Memory B cell (primary cell): ENCODE results near the gene RABGAP1L.
"Not testable (repeated sequence)": the region's sequence is repeated elsewhere in the genome, so short reads cannot be mapped to it uniquely, and the experiment has no call there.

Experiments used
- ATAC-seq: fragments of 150-1000 bp; cut with Tn5 transposase; 2 replicates; pipeline ENCODE4 v1.10.0; 2021; ENCODE audit warnings: low read depth, mild to moderate bottlenecking, moderate library complexity
- DNase-seq, 2 donors: peaks; one replicate each; pipeline ENCODE4 v3.0.0; 2022; ENCODE audit warnings: low spot score in 2 of 2
- H3K27ac Mint-ChIP-seq: one replicate; pipeline ENCODE4 v1.8.0; 2022; ENCODE audit warnings: mild to moderate bottlenecking, moderate library complexity, mixed read lengths
- H3K27me3 Mint-ChIP-seq: one replicate; pipeline ENCODE4 v1.8.0; 2022; ENCODE audit warnings: mixed read lengths
- H3K36me3 Mint-ChIP-seq: one replicate; pipeline ENCODE4 v1.8.0; 2022; ENCODE audit warnings: mild to moderate bottlenecking, mixed read lengths
- H3K4me1 Mint-ChIP-seq: one replicate; pipeline ENCODE4 v1.8.0; 2022; ENCODE audit warnings: mixed read lengths
- H3K4me3 Mint-ChIP-seq: one replicate; pipeline ENCODE4 v1.8.0; 2022; ENCODE audit warnings: mild to moderate bottlenecking, moderate library complexity, mixed read lengths
- H3K9me3 Mint-ChIP-seq: one replicate; pipeline ENCODE4 v1.8.0; 2022; ENCODE audit warnings: mixed read lengths

Gene RABGAP1L

DNA sequence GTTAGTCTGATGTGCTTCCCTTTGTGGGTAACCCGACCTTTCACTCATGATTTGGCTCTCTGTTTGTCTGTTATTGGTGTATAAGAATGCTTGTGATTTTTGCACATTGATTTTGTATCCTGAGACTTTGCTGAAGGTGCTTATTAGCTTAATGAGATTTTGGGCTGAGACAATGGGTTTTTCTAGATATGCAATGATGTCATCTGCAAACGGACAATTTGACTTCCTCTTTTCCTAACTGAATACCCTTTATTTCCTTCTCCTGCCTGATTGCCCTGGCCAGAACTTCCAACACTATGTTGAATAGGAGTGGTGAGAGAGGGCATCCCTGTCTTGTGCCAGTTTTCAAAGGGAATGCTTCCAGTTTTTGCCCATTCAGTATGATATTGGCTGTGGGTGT lies 490.3 kb downstream of the RABGAP1L start:
- not testable (repeated sequence) for DNase-seq, H3K27me3 Mint-ChIP-seq, H3K9me3 Mint-ChIP-seq, H3K27ac Mint-ChIP-seq, H3K4me3 Mint-ChIP-seq, ATAC-seq
- Mint-ChIP-seq H3K36me3 (peaks cover 22% of the 10 kb centered on the region), H3K4me1 (peaks cover 21% of the 10 kb centered on the region)

DNA sequence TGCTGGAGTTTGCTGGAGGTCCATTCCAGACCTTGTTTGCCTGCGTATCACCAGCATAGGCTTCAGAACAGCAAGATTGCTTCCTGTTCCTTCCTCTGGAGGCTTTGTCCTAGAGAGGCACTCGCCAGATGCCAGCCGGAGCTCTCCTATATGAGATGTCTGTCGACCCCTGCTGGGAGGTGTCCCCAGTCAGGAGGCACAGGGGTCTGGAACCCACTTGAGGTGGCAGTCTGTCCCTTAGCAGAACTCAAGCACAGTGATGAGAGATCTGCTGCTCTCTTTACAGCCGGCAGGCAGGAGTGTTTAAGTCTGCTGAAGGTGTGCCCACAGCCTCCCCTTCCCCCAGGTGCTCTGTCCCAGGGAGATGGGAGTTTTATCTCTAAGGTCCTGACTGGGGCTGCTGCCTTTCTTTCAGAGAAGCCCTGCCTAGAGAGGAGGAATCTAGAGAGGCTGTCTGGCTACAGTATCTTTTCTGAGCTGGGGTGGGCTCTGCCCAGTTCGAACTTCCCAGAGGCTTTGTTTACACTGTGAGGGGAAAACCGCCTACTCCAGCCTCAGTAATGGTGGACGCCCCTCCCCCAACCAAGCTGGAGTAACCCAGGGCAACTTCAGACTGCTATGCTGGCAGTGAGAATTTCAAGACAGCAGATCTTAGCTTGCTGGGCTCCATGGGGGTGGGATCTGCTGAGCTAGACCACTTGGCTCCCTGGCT lies 493.4 kb downstream of the RABGAP1L start:
- H3K4me3 Mint-ChIP-seq, result no peak overlapping the region
- H3K36me3 Mint-ChIP-seq, result peaks cover 22% of the 10 kb centered on the region
- ATAC-seq (no peak), DNase-seq (no peak)
- H3K4me1 Mint-ChIP-seq, result peaks cover 11% of the 10 kb centered on the region
- H3K9me3 Mint-ChIP-seq, result peaks cover 6% of the 10 kb centered on the region
- H3K27me3 Mint-ChIP-seq, result no peaks in the 10 kb centered on the region
- no peak overlapping the region for H3K27ac Mint-ChIP-seq

DNA sequence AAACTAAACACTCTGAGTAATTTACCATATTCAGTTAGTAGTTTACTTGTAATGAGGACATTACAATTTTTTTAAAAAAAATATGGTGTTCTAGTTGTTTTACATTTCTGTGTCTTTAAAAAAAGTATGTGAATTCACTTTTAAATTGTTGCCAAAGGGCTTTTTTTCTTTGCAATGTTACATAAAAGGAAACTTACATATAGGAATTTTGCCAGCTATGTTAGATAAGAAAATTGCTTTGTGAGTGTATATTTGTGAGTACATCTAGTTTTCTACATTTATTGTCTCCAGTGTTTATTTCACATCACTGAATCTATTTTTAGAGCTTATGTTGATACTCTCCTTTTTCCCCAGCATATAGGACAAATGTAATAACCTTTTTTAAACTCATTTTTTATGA lies 495.2 kb downstream of the RABGAP1L start:
- DNase-seq (no peak), ATAC-seq (no peak)
- Mint-ChIP-seq H3K9me3 (peaks cover 6% of the 10 kb centered on the region), H3K27me3 (no peaks in the 10 kb centered on the region), H3K4me1 (peaks cover 2% of the 10 kb centered on the region), H3K4me3 (no peak overlapping the region), H3K36me3 (peaks cover 24% of the 10 kb centered on the region), H3K27ac (no peak overlapping the region)

DNA sequence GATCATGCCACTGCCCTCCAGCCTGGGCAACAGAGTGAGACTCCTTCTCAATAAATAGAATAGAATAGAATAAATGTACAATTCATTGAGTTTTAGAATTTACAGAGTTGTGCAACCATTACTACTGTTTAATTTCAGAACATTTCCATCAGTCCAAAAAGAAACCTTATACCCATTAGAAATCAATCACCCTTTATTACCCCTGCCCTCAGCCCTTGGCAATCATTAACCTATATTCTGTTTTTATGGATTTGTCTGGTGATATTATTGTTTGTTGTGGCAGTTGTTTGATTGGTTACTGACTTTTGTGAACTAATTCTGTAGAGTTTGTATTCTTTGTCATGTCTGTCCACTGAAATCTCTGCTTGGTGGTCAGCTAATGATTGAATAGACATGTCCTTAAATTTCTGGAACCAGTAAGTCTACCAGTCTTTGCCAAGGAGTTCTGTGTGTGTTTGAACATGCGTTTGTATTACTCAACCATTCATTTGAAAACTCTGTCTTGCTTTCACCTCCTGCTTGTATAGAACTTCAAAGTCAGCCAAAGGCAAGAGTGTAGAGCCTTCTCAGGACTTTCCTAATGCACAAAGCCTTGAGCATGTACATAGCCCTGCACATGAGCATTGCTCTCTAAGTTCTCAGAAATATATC lies 497.2 kb downstream of the RABGAP1L start:
- no peak overlapping the region for H3K4me3 Mint-ChIP-seq
- no peak overlapping the region for H3K27ac Mint-ChIP-seq
- H3K4me1 Mint-ChIP-seq, result peaks cover 2% of the 10 kb centered on the region
- peaks cover 26% of the 10 kb centered on the region for H3K36me3 Mint-ChIP-seq
- no peaks in the 10 kb centered on the region for H3K27me3 Mint-ChIP-seq
- DNase-seq, result no peak
- peaks cover 5% of the 10 kb centered on the region for H3K9me3 Mint-ChIP-seq
- no peak for ATAC-seq

DNA sequence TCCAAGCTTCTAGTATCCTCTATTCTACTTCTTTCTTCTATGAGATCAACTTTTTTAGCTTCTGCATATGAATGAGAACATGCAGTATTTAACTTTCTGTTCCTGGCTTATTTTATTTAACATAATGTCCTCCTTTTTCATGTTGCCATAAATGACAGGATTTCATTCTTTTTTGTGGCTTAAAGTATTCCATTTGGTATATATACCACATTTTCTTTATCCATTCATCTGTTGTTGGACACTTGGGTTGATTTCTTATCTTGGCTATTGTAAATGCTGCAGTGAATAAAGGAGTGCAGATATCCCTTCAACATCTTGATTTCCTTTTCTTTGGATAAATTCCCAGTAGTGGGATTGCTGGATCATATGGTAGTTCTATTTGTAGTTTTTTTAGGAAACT lies 498.1 kb downstream of the RABGAP1L start:
- peaks cover 4% of the 10 kb centered on the region for H3K9me3 Mint-ChIP-seq
- peaks cover 2% of the 10 kb centered on the region for H3K4me1 Mint-ChIP-seq
- DNase-seq (no peak), ATAC-seq (no peak)
- no peak overlapping the region for H3K27ac Mint-ChIP-seq
- H3K36me3 Mint-ChIP-seq, result peaks cover 19% of the 10 kb centered on the region
- no peak overlapping the region for H3K4me3 Mint-ChIP-seq
- H3K27me3 Mint-ChIP-seq, result no peaks in the 10 kb centered on the region

DNA sequence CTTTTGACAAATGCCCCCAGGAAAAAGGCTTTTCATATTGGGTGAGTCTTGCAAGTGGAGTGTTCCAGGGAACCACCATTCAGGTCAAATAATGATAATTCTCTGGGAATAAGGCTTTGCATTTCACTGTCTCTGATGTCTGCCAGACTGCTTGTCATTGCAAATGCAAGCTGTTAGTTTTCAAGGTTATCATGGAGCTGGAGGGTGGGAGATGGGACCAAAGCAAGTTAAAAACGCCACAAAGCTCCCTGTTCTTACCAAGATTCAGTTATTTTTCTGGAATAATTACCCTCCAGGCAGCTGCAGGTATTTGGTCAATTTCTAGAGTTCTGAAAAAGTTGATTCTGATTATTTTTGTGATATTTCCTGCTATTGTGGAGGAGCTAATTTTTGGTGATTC lies 498.6 kb downstream of the RABGAP1L start:
- Mint-ChIP-seq H3K36me3 (peaks cover 18% of the 10 kb centered on the region), H3K27ac (no peak overlapping the region), H3K9me3 (peaks cover 4% of the 10 kb centered on the region), H3K27me3 (no peaks in the 10 kb centered on the region), H3K4me1 (peaks cover 2% of the 10 kb centered on the region), H3K4me3 (no peak overlapping the region)
- no peak for ATAC-seq
- DNase-seq, result no peak

DNA sequence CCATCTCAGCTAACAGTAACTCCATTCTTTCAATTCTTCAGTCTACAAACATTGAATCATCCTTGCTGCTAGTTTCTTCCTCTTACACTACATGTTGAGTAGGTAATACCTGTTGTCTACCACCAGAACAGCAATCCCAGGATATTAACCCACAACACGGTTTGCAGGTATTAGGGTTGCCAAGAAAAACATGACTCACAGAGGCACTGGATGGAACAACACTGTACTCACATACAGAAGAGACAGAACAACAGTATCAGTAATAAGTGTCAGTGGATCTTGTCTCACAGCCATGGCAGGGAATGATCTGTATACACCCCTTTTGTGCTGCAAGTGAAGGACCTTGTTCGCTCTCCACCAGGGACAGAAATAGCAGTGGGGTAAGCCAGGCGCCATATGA lies 500.5 kb downstream of the RABGAP1L start:
- ATAC-seq, result no peak
- DNase-seq, result no peak
- Mint-ChIP-seq H3K27ac (no peak overlapping the region), H3K4me1 (no peaks in the 10 kb centered on the region), H3K36me3 (peaks cover 19% of the 10 kb centered on the region), H3K27me3 (no peaks in the 10 kb centered on the region), H3K4me3 (no peak overlapping the region), H3K9me3 (peaks cover 4% of the 10 kb centered on the region)

DNA sequence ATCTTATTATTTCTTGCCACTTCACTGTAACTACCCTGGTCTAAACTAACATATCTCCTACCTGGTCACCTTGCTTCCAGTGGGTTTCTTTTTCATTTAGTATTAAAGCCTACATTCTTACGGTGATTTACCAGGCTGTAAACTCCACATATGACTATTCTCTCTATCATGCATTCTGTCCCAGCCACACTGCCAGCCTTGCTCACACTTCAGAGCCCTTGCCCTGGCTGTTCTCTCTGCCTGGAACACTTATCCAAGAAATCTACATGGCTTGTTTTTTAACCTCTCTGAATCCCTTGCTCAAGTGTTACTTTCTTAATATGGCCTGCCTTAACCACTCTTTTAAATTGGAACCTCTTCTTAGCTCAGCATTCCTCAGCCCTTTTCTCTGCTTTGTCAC lies 501.2 kb downstream of the RABGAP1L start:
- ATAC-seq, result no peak

DNA sequence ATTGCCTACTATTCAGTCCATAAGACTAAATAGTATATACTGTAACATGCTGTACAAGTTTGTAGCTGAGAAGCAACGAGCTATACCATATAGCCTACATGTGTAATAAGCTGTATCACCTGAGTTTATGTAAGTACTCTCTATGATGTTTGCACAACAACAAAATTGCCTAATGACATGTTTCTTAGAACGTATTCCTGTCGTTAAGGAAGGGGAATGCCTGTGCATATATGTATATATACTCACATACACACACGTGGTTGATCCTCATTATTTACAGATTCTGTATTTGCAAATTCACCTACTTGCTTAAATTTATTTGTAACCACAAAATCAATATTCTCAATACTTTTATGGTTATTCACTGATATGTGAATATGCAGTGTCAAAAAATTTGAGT lies 504.0 kb downstream of the RABGAP1L start:
- Mint-ChIP-seq H3K27me3 (no peaks in the 10 kb centered on the region), H3K4me1 (no peaks in the 10 kb centered on the region), H3K4me3 (no peak overlapping the region), H3K9me3 (peaks cover 4% of the 10 kb centered on the region), H3K27ac (no peak overlapping the region), H3K36me3 (peaks cover 27% of the 10 kb centered on the region)
- no peak for ATAC-seq
- no peak for DNase-seq

More for the DNA sequence above, 501.2 kb downstream of the RABGAP1L start:
- no peak overlapping the region for H3K4me3 Mint-ChIP-seq
- H3K9me3 Mint-ChIP-seq, result peaks cover 4% of the 10 kb centered on the region
- no peak overlapping the region for H3K27ac Mint-ChIP-seq
- peaks cover 23% of the 10 kb centered on the region for H3K36me3 Mint-ChIP-seq
- no peaks in the 10 kb centered on the region for H3K27me3 Mint-ChIP-seq
- H3K4me1 Mint-ChIP-seq, result no peaks in the 10 kb centered on the region
- DNase-seq, result no peak

DNA sequence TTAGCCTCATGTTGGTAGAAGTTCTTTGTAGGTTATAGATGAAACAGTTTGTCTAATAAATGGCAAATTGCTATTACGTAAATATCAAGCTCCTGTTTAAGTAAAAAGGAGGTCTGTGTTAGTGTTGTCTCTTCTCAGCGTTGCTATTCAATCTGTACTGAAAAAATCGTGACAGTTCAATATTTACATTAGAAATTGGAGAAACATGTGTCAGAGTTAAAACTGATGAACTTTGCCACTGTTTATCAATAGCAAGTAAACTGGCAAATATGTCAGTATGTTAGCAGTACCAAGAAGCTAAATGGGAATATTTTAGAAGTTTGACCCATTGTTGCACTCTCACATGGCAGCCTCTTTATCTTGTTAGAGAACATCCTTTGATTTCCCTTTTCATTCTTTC lies 506.9 kb downstream of the RABGAP1L start:
- Mint-ChIP-seq H3K4me3 (no peak overlapping the region), H3K9me3 (peaks cover 14% of the 10 kb centered on the region), H3K27me3 (no peaks in the 10 kb centered on the region), H3K27ac (no peak overlapping the region), H3K36me3 (peaks cover 34% of the 10 kb centered on the region), H3K4me1 (no peaks in the 10 kb centered on the region)
- DNase-seq (no peak), ATAC-seq (no peak)

DNA sequence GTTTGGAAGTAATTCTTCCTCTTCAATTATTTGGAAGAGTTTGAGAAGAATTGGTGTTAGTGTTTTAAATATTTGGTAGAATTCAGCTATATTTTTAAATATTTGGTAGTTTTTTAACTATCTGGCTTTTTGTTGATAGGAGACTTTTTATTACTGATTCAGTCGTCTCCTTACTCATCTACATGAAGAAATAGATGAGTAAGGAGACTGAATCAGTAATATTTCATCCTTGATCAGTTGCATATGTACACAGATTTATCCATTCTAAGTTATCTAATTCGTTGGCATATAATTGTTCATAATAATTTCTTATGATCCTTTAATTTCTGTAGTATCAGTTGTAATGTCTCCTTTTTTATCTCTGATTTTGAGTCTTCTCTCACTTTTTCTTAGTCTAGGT lies 512.5 kb downstream of the RABGAP1L start:
- H3K4me3 Mint-ChIP-seq, result no peak overlapping the region
- no peak for ATAC-seq
- peaks cover 32% of the 10 kb centered on the region for H3K36me3 Mint-ChIP-seq
- H3K27ac Mint-ChIP-seq, result no peak overlapping the region
- H3K27me3 Mint-ChIP-seq, result no peaks in the 10 kb centered on the region
- no peak for DNase-seq
- H3K9me3 Mint-ChIP-seq, result peaks cover 17% of the 10 kb centered on the region
- peaks cover 3% of the 10 kb centered on the region for H3K4me1 Mint-ChIP-seq

DNA sequence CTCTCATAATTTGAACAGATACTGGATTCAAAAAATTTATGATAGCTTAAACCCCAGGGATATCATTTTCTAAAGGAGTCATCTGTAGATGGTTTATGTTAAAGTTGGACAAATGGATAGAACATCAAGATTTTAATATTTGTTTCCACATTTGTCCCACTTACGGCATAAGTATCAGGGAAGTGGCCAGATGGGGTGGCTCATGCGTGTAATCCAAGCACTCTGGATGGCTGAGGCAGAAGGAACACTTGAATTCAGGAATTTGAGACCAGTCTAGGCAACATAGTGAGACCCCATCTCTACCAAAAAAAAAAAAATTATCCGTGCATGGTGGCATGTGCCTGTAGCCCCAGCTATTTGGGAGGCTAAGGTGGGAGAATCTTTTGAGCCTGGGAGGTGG lies 517.5 kb downstream of the RABGAP1L start:
- no peak overlapping the region for H3K4me3 Mint-ChIP-seq
- H3K36me3 Mint-ChIP-seq, result peaks cover 3% of the 10 kb centered on the region
- DNase-seq, result no peak
- no peak for ATAC-seq
- no peaks in the 10 kb centered on the region for H3K9me3 Mint-ChIP-seq
- no peaks in the 10 kb centered on the region for H3K27me3 Mint-ChIP-seq
- no peak overlapping the region for H3K27ac Mint-ChIP-seq
- H3K4me1 Mint-ChIP-seq, result no peaks in the 10 kb centered on the region

DNA sequence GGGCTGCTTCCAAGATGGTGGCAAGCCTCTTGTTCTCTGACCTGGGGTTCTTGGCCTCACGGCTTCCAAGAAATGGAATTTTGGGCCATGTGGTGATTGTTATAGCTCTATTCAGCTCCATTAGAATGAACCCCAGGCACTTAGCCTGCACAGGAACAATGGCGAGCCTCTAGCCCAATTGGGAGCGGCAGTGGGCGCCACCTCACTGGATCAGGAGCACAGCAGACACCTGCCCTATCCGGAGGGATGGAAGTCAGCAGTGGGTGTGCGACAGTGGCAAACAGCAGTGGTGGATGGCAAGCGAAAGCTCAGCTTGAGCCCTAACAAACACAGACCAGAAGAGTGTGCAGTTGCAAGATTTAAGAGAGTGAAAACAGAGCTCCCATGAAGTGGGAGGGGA lies 519.3 kb downstream of the RABGAP1L start:
- H3K27ac Mint-ChIP-seq, result no peak overlapping the region
- no peak for ATAC-seq
- DNase-seq, result no peak

DNA sequence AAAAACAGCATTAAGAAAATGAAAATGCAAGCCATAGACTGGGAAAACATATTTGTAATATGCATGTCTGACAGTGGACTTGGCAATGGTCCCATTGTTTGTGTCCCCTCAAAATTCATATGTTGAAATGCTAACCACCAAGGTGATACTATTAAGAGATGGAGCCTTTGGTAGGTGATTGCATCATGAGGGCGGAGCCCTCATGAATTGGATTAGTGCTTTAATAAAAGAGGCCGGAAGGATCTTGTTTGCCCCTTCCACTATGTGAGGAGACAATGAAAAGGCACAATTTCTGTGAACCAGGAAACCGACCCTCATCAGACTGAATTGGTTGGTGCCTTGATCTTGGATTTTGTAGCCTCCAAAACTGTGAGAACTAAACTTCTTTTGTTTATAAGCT lies 520.8 kb downstream of the RABGAP1L start:
- no peak for ATAC-seq
- Mint-ChIP-seq H3K27me3 (no peaks in the 10 kb centered on the region), H3K36me3 (peaks cover 19% of the 10 kb centered on the region), H3K4me1 (no peaks in the 10 kb centered on the region), H3K4me3 (no peak overlapping the region), H3K9me3 (no peaks in the 10 kb centered on the region), H3K27ac (no peak overlapping the region)
- DNase-seq, result no peak

More for the DNA sequence above, 519.3 kb downstream of the RABGAP1L start:
- H3K4me1 Mint-ChIP-seq, result no peaks in the 10 kb centered on the region
- H3K9me3 Mint-ChIP-seq, result no peaks in the 10 kb centered on the region
- H3K4me3 Mint-ChIP-seq, result no peak overlapping the region
- peaks cover 9% of the 10 kb centered on the region for H3K36me3 Mint-ChIP-seq
- H3K27me3 Mint-ChIP-seq, result no peaks in the 10 kb centered on the region
